ENCODE measurements around the gene DACH1.

DACH1 gene

GRCh38 chr13:71722206-71722605 is 144.8 kb downstream of the DACH1 start:
- Histone ChIP-seq H3K4ac (ENCODE audit: low read depth, low read length) (no peak overlapping the region), H4K8ac (ENCODE audit: low read depth, low read length) (no peak overlapping the region), H3K56ac (ENCODE audit: low read length) (no peak overlapping the region), H3K79me2 (ENCODE audit: control insufficient read depth, insufficient read depth, low read length) (no peaks in the 10 kb centered on the region), H2AK5ac (ENCODE audit: low read length) (no peak overlapping the region), H3K27ac (ENCODE audit: low read depth, low read length) (no peak overlapping the region), H3K4me3 (ENCODE audit: low read length) (no peak overlapping the region), H3K27me3 (ENCODE audit: insufficient read depth, low read length, poor library complexity) (no peaks in the 10 kb centered on the region), H3K23ac (ENCODE audit: low read length) (no peak overlapping the region), H3K4me1 (ENCODE audit: control insufficient read depth, low read depth, low read length) (no peaks in the 10 kb centered on the region), H2BK5ac (ENCODE audit: low read length) (no peak overlapping the region), H4K5ac (ENCODE audit: low read length) (no peak overlapping the region), H3K9ac (ENCODE audit: low read length) (no peak overlapping the region), H3K18ac (ENCODE audit: low read length) (no peak overlapping the region), H2BK15ac (replicated peaks; ENCODE audit: low read depth) (no peak overlapping the region), H3K36me3 (ENCODE audit: control insufficient read depth, insufficient read depth, low read length) (no peaks in the 10 kb centered on the region), H3K79me1 (ENCODE audit: low read length) (no peaks in the 10 kb centered on the region), H3K4me2 (ENCODE audit: low read length) (no peak overlapping the region), H2BK120ac (ENCODE audit: low read depth, low read length) (no peak overlapping the region)
- no peak for DNase-seq
- no CpG with 5 or more reads among the region's 3 CpGs for WGBS (ENCODE audit: extremely low coverage, insufficient coverage, low lambda C conversion rate)

- WGBS (ENCODE audit: extremely low coverage, insufficient coverage, low lambda C conversion rate): no CpG with 5 or more reads among the region's 1 CpG
- no peak overlapping the region for H3K23ac ChIP-seq (ENCODE audit: low read length)
- H3K18ac ChIP-seq (ENCODE audit: low read length): no peak overlapping the region
- H3K4ac ChIP-seq (ENCODE audit: low read depth, low read length): no peak overlapping the region
- H3K9ac ChIP-seq (ENCODE audit: low read length): no peak overlapping the region
- no peak overlapping the region for H2BK120ac ChIP-seq (ENCODE audit: low read depth, low read length)
- no peak overlapping the region for H4K5ac ChIP-seq (ENCODE audit: low read length)
- no peak overlapping the region for H3K56ac ChIP-seq (ENCODE audit: low read length)
- no peaks in the 10 kb centered on the region for H3K4me1 ChIP-seq (ENCODE audit: control insufficient read depth, low read depth, low read length)
- no peaks in the 10 kb centered on the region for H3K27me3 ChIP-seq (ENCODE audit: insufficient read depth, low read length, poor library complexity)
- H4K8ac ChIP-seq (ENCODE audit: low read depth, low read length): no peak overlapping the region
- no peaks in the 10 kb centered on the region for H3K79me1 ChIP-seq (ENCODE audit: low read length)
- H2AK5ac ChIP-seq (ENCODE audit: low read length): no peak overlapping the region
- H2BK5ac ChIP-seq (ENCODE audit: low read length): no peak overlapping the region
- no peak overlapping the region for H3K4me2 ChIP-seq (ENCODE audit: low read length)
- DNase-seq: no peak
- H3K4me3 ChIP-seq (ENCODE audit: low read length): no peak overlapping the region
- H2BK15ac ChIP-seq (replicated peaks; ENCODE audit: low read depth): no peak overlapping the region
- no peak overlapping the region for H3K27ac ChIP-seq (ENCODE audit: low read depth, low read length)
- H3K36me3 ChIP-seq (ENCODE audit: control insufficient read depth, insufficient read depth, low read length): no peaks in the 10 kb centered on the region
- H3K79me2 ChIP-seq (ENCODE audit: control insufficient read depth, insufficient read depth, low read length): no peaks in the 10 kb centered on the region
Measured at GRCh38 chr13:71721104-71721503, 145.9 kb downstream of the DACH1 start.

GRCh38 chr13:71718931-71719330 is 148.1 kb downstream of the DACH1 start:
- H3K79me1 ChIP-seq (ENCODE audit: low read length): no peaks in the 10 kb centered on the region
- no peaks in the 10 kb centered on the region for H3K27me3 ChIP-seq (ENCODE audit: insufficient read depth, low read length, poor library complexity)
- no peak overlapping the region for H2AK5ac ChIP-seq (ENCODE audit: low read length)
- no peak overlapping the region for H3K56ac ChIP-seq (ENCODE audit: low read length)
- H3K79me2 ChIP-seq (ENCODE audit: control insufficient read depth, insufficient read depth, low read length): no peaks in the 10 kb centered on the region
- no peak overlapping the region for H2BK5ac ChIP-seq (ENCODE audit: low read length)
- no peak overlapping the region for H4K8ac ChIP-seq (ENCODE audit: low read depth, low read length)
- H2BK120ac ChIP-seq (ENCODE audit: low read depth, low read length): no peak overlapping the region
- H3K23ac ChIP-seq (ENCODE audit: low read length): no peak overlapping the region
- H3K4ac ChIP-seq (ENCODE audit: low read depth, low read length): no peak overlapping the region
- H3K27ac ChIP-seq (ENCODE audit: low read depth, low read length): no peak overlapping the region
- H3K9ac ChIP-seq (ENCODE audit: low read length): no peak overlapping the region
- no peak overlapping the region for H2BK15ac ChIP-seq (replicated peaks; ENCODE audit: low read depth)
- no peak overlapping the region for H4K5ac ChIP-seq (ENCODE audit: low read length)
- no peaks in the 10 kb centered on the region for H3K36me3 ChIP-seq (ENCODE audit: control insufficient read depth, insufficient read depth, low read length)
- H3K18ac ChIP-seq (ENCODE audit: low read length): no peak overlapping the region
- no CpG with 5 or more reads among the region's 1 CpG for WGBS (ENCODE audit: extremely low coverage, insufficient coverage, low lambda C conversion rate)
- DNase-seq: no peak
- no peaks in the 10 kb centered on the region for H3K4me1 ChIP-seq (ENCODE audit: control insufficient read depth, low read depth, low read length)
- H3K4me3 ChIP-seq (ENCODE audit: low read length): no peak overlapping the region
- H3K4me2 ChIP-seq (ENCODE audit: low read length): no peak overlapping the region

DNA sequence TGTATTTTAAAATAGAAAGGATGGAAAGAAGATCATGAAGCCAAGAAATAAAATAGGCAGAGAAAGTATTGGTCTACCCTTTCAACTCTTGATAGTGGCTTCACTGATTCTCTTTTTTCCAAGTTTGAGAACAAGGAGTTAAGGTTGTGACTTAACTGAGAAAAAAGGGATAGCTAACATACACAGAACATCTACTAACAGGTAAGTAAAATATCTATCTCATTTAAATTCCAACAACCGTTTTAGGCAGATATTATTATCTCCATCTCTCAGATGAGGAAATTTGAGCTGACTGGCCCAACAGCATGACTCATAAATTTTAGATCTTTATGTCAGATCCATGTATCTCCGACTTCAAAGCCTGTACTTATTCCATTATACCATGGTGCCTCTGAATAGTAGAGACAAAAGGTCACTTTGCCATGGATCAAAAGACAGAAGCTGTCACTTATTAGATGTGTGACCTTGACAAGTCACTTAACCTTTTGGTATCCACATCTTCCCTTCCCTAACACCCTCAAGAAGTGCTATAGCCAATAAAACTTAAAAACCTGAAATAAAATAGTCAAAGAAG is 152.1 kb downstream of the DACH1 start:
- Histone ChIP-seq H3K36me3 (ENCODE audit: control insufficient read depth, insufficient read depth, low read length) (no peaks in the 10 kb centered on the region), H3K4ac (ENCODE audit: low read depth, low read length) (no peak overlapping the region), H4K5ac (ENCODE audit: low read length) (no peak overlapping the region), H3K56ac (ENCODE audit: low read length) (no peak overlapping the region), H3K79me2 (ENCODE audit: control insufficient read depth, insufficient read depth, low read length) (no peaks in the 10 kb centered on the region), H2BK5ac (ENCODE audit: low read length) (no peak overlapping the region), H4K8ac (ENCODE audit: low read depth, low read length) (no peak overlapping the region), H2BK120ac (ENCODE audit: low read depth, low read length) (no peak overlapping the region), H3K4me3 (ENCODE audit: low read length) (no peak overlapping the region), H2AK5ac (ENCODE audit: low read length) (no peak overlapping the region), H3K4me2 (ENCODE audit: low read length) (no peak overlapping the region), H3K23ac (ENCODE audit: low read length) (no peak overlapping the region), H3K9ac (ENCODE audit: low read length) (no peak overlapping the region), H3K18ac (ENCODE audit: low read length) (no peak overlapping the region), H3K27ac (ENCODE audit: low read depth, low read length) (no peak overlapping the region), H3K4me1 (ENCODE audit: control insufficient read depth, low read depth, low read length) (no peaks in the 10 kb centered on the region), H3K79me1 (ENCODE audit: low read length) (no peaks in the 10 kb centered on the region), H2BK15ac (replicated peaks; ENCODE audit: low read depth) (no peak overlapping the region), H3K27me3 (ENCODE audit: insufficient read depth, low read length, poor library complexity) (no peaks in the 10 kb centered on the region)
- WGBS (ENCODE audit: extremely low coverage, insufficient coverage, low lambda C conversion rate): no CpG with 5 or more reads among the region's 2 CpGs
- no peak for DNase-seq

- Histone ChIP-seq H2BK15ac (replicated peaks; ENCODE audit: low read depth) (no peak overlapping the region), H3K56ac (ENCODE audit: low read length) (no peak overlapping the region), H3K27me3 (ENCODE audit: insufficient read depth, low read length, poor library complexity) (no peaks in the 10 kb centered on the region), H3K4me3 (ENCODE audit: low read length) (no peak overlapping the region), H3K23ac (ENCODE audit: low read length) (no peak overlapping the region), H2AK5ac (ENCODE audit: low read length) (no peak overlapping the region), H3K27ac (ENCODE audit: low read depth, low read length) (no peak overlapping the region), H2BK120ac (ENCODE audit: low read depth, low read length) (no peak overlapping the region), H2BK5ac (ENCODE audit: low read length) (no peak overlapping the region), H3K18ac (ENCODE audit: low read length) (no peak overlapping the region), H3K4me1 (ENCODE audit: control insufficient read depth, low read depth, low read length) (no peaks in the 10 kb centered on the region), H4K8ac (ENCODE audit: low read depth, low read length) (no peak overlapping the region), H3K79me2 (ENCODE audit: control insufficient read depth, insufficient read depth, low read length) (no peaks in the 10 kb centered on the region), H3K36me3 (ENCODE audit: control insufficient read depth, insufficient read depth, low read length) (no peaks in the 10 kb centered on the region), H3K4me2 (ENCODE audit: low read length) (no peak overlapping the region), H4K5ac (ENCODE audit: low read length) (no peak overlapping the region), H3K4ac (ENCODE audit: low read depth, low read length) (no peak overlapping the region), H3K9ac (ENCODE audit: low read length) (no peak overlapping the region), H3K79me1 (ENCODE audit: low read length) (no peaks in the 10 kb centered on the region)
- WGBS (ENCODE audit: extremely low coverage, insufficient coverage, low lambda C conversion rate): no CpG with 5 or more reads among the region's 3 CpGs
- DNase-seq: peak; percentile 75
Measured at GRCh38 chr13:71712988-71713653, 153.9 kb downstream of the DACH1 start.

GRCh38 chr13:71704656-71705055 is 162.3 kb downstream of the DACH1 start:
- Histone ChIP-seq H3K18ac (ENCODE audit: low read length) (no peak overlapping the region), H3K4me1 (ENCODE audit: control insufficient read depth, low read depth, low read length) (no peaks in the 10 kb centered on the region), H2BK15ac (replicated peaks; ENCODE audit: low read depth) (no peak overlapping the region), H2BK120ac (ENCODE audit: low read depth, low read length) (no peak overlapping the region), H3K23ac (ENCODE audit: low read length) (no peak overlapping the region), H3K27ac (ENCODE audit: low read depth, low read length) (no peak overlapping the region), H3K4ac (ENCODE audit: low read depth, low read length) (no peak overlapping the region), H3K79me2 (ENCODE audit: control insufficient read depth, insufficient read depth, low read length) (no peaks in the 10 kb centered on the region), H3K9ac (ENCODE audit: low read length) (no peak overlapping the region), H3K79me1 (ENCODE audit: low read length) (no peaks in the 10 kb centered on the region), H3K56ac (ENCODE audit: low read length) (no peak overlapping the region), H2AK5ac (ENCODE audit: low read length) (no peak overlapping the region), H4K5ac (ENCODE audit: low read length) (no peak overlapping the region), H4K8ac (ENCODE audit: low read depth, low read length) (no peak overlapping the region), H3K27me3 (ENCODE audit: insufficient read depth, low read length, poor library complexity) (no peaks in the 10 kb centered on the region), H3K36me3 (ENCODE audit: control insufficient read depth, insufficient read depth, low read length) (no peaks in the 10 kb centered on the region), H3K4me2 (ENCODE audit: low read length) (no peak overlapping the region), H2BK5ac (ENCODE audit: low read length) (no peak overlapping the region), H3K4me3 (ENCODE audit: low read length) (no peak overlapping the region)
- no peak for DNase-seq
- 100% methylated on average over 1 of the region's 4 CpGs for whole genome bisulfite sequencing (ENCODE audit: extremely low coverage, insufficient coverage, low lambda C conversion rate)
